Camera-type eye (tissue), 1 donor: Measurements from ENCODE around the gene EIF3J. TPM values are rescaled to one million over a fixed set of nuclear protein-coding genes. Genes with fewer than 3 reads are reported as not detected.

Experiments
- total RNA-seq: library from RNA; depleted of rRNA; stranded (reverse); fragments of >200 nt; gene quantifications from one replicate; pipeline ENCODE4 v1.2.3, GENCODE V29; 2014

The EIF3J gene, protein sequence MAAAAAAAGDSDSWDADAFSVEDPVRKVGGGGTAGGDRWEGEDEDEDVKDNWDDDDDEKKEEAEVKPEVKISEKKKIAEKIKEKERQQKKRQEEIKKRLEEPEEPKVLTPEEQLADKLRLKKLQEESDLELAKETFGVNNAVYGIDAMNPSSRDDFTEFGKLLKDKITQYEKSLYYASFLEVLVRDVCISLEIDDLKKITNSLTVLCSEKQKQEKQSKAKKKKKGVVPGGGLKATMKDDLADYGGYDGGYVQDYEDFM
- 73.5 TPM for total RNA-seq

DNA sequence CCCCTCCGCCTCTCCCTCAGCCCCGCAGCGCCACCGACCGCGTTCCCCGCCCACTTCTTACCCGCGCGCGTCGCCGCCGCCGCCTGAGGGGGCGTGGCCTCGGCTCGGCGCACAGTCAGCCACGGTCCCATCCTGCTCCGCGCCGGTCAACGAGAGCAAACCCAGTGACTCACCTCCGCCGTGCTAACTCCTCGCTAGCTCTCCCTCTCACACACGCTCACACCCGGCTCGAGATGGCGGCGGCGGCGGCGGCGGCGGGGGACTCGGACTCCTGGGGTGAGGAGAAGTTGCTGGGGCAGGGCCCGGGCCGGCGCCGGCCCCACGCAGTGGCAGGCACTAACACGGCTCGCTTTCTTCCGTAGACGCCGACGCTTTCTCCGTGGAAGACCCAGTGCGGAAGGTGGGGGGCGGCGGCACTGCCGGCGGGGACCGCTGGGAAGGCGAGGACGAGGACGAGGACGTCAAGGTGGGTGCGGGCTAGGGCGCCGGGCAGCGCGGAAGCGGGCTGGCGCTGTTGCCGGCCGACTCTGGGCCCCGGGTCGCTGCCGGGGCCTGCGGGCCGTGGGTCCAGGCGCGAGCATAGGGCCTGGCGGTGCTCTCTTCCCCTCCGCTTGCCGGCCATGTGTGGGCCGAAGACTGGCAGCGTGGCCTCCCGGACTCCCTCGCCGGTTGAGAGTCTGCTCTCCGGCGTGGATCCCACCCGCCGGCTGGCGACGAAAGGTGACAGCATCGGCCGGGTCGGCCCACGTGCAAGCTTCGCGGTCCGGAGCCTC, at the start of gene EIF3J:
Gene EIF3J, plus strand, starts transcription at position 186 of the 773 bp plus-strand sequence. Its CDS starts 48 bp downstream, at position 234.

Other genes starting within 250 kb of the EIF3J start
- gene GOLM2, start 248.4 kb upstream of the EIF3J start, total RNA-seq = 145 TPM
- gene CTDSPL2, start 109.5 kb upstream of the EIF3J start, total RNA-seq = 174 TPM
- 127 TPM for gene SPG11, start 126.5 kb downstream of the EIF3J start, total RNA-seq
- gene PATL2, start 174.2 kb downstream of the EIF3J start, total RNA-seq = 0.49 TPM
- gene B2M, start 174.4 kb downstream of the EIF3J start, total RNA-seq = 1,160 TPM
- 29.5 TPM for gene TRIM69, start 199.4 kb downstream of the EIF3J start, total RNA-seq